ENCODE results near the gene ORC6. TPM values are rescaled to one million over a fixed set of nuclear protein-coding genes. Genes with fewer than 3 reads are reported as not detected.

ORC6 gene
- total RNA-seq, 2 donors from 2014 or later, result 3.0 to 8.6 TPM

- intact Hi-C loops (cut with DNase I, micrococcal nuclease), result loop anchor here in 1 of 2 donors (10.0 kb wide), 2 partner anchors 91 to 131 kb away; no protein-coding TSS in a partner anchor
- ATAC-seq, result no peak
Measured at GRCh38 chr16:46693598-46693997, 4.1 kb downstream of the ORC6 start.

DNA sequence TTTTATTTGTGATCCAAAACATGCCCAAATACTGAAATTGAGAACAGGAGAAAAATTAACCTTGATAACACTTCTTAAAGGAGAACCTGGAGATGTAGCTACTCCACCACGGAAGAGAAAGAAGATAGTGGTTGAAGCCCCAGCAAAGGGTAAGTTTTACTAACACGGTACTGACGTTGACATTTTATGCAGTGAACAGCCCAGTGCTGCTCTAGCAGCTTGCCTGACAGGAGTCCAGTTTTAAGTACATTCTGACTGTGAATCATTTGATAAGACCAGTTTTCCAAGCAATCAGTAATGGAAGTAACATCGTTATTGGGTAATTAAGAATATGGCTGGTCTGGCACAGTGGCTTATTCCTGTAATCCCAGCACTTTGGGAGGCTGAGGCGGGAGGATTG is 6.5 kb downstream of the ORC6 start:
- intact Hi-C loops (cut with DNase I, micrococcal nuclease), result loop anchor here in 1 of 2 donors (10.0 kb wide), 2 partner anchors 89 to 129 kb away; no protein-coding TSS in a partner anchor
- no peak for DNase-seq
- ATAC-seq, result no peak

More at GRCh38 chr16:46693598-46693997, 4.1 kb downstream of the ORC6 start:
- DNase-seq, result no peak

- no peak for ATAC-seq
- intact Hi-C loops (cut with DNase I, micrococcal nuclease), result loop anchor here in 1 of 2 donors (10.0 kb wide), 2 partner anchors 88 to 128 kb away; no protein-coding TSS in a partner anchor
Measured at GRCh38 chr16:46696957-46697356, 7.5 kb downstream of the ORC6 start.

GRCh38 chr16:46700048-46700447 is 10.6 kb downstream of the ORC6 start:
- no peak for ATAC-seq
- intact Hi-C loops (cut with DNase I, micrococcal nuclease), result no loop called here
- DNase-seq, result no peak

More at GRCh38 chr16:46696957-46697356, 7.5 kb downstream of the ORC6 start:
- DNase-seq, result no peak

- intact Hi-C loops (cut with DNase I, micrococcal nuclease), result no loop called here
- ATAC-seq (no peak), DNase-seq (no peak)
Measured at GRCh38 chr16:46701615-46702014, 12.2 kb downstream of the ORC6 start.

GRCh38 chr16:46702030-46702429 is 12.6 kb downstream of the ORC6 start:
- DNase-seq, result no peak
- ATAC-seq, result no peak
- intact Hi-C loops (cut with DNase I, micrococcal nuclease), result no loop called here

GRCh38 chr16:46706642-46707041 is 17.2 kb downstream of the ORC6 start:
- ATAC-seq, result no peak
- no peak for DNase-seq
- intact Hi-C loops (cut with DNase I, micrococcal nuclease), result no loop called here

DNA sequence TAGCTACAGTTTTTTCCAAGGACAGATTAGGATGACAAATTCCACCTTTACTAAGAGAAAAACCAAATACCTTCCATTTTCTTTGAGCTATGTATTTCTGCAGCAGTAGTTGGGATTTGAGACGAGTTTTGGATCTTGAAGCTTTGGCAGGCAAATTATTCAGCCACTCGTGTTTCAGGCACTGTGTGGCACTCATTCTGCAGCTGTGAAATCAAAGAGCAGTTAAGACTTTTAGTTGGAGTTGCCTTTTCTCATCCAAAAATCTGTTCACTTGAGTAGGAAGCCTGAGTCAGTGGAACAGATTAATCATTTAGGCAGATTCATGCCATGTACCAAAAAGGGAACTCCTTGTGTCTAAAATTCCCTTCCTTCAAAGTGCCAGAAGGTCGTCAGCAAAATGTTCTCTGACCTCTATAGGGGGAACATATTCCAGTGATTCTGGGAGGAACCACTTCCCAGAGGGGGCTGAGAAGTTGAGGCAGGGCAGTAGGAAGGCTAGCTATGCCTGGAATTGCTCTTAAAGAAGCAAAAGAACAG is 20.1 kb downstream of the ORC6 start:
- DNase-seq, result no peak
- ATAC-seq, result no peak
- intact Hi-C loops (cut with DNase I, micrococcal nuclease), result no loop called here

DNA sequence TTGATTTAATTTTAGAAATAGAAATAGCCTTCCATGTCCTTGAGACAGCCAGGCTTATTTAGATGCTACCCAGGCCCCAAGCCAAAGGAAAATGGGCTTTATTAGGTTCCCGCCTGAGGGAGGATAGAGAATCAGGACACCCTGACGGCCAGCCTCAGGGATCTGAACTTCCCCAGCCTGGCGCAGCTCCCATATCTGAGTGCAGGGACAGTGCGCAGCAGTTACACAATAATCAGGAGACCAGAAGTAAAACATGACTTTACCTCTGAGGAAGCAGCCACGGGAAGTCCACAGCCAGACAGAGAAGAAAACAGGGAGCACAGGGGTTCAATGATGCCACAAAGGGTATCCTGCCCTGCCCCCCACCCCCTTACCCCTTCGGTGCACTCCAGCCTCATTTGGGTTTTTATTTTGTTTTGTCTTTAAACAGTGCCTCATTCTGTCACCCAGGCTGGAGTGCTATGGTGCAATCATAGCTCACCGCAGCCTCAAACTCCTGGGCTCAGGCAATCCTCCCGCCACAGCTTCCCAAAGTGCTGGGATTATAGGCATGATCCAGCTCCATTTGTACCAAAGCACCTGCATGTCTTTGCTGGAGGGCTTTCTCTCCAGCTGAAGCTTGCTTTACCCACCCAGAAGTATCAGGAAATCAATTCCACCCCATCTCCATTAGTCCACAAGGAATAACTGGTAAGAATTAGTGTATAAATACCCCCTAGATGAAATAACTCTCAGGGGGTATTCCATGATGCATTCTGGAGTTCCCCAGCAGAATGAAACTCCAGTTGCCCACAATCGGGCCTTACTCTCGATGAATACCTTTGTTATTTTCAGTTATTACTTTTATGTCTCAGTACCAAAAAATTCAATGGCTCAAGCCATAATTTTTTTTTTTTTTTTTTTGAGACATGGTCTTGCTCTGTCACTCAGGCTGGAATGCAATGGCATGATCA is 21.9 kb downstream of the ORC6 start:
- DNase-seq, result no peak
- ATAC-seq, result no peak
- intact Hi-C loops (cut with DNase I, micrococcal nuclease), result no loop called here

DNA sequence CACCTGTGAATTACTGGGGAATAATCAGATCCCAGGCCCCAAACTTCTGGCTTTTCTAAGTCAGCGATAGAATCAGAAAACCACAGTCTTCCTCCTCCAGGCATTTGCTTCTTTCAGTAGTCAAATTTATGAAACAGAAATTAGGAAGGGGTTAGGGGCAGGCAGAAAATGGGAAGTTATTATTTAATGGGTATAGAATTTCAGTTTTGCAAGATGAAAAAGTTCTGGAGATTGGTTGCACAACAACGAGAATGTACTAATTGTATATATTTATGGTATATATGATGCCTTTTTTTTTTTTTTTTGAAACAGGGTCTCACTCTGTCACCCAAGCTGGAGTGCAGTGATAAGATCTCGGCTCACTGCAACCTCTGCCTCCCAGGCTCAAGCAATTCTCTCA is 23.5 kb downstream of the ORC6 start:
- ATAC-seq, result no peak
- intact Hi-C loops (cut with DNase I, micrococcal nuclease), result no loop called here
- no peak for DNase-seq

- DNase-seq (no peak), ATAC-seq (no peak)
- intact Hi-C loops (cut with DNase I, micrococcal nuclease), result no loop called here
Measured at GRCh38 chr16:46713634-46714033, 24.2 kb downstream of the ORC6 start.

GRCh38 chr16:46714797-46715591 is 25.5 kb downstream of the ORC6 start:
- ATAC-seq, result no peak

DNA sequence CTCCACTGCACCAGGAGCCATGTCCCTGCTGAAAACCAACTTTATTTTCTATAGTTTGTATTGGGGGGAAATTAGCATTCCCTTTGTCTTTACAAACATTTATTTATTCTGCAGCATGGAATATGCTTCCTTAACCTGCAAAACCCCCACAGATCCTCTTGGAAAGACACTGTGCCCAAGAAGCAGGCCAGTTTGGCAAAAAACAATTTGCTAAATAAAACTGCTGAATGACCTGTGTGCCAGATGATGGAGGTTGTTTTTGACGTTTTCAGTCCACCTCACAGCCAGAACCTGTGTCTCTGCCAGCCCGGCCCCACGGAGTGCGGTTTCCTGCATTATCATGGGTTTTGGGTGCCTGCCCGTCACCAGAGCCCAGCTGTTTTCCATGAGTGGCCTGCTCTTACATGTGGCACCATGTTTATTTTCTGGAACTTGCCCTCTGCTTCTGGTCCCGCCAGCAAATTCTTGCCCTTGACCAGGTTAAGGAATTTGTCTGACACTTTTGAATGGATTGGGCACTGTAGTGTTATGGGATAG is 26.4 kb downstream of the ORC6 start:
- intact Hi-C loops (cut with DNase I, micrococcal nuclease), result no loop called here
- DNase-seq (no peak), ATAC-seq (no peak)

More at GRCh38 chr16:46714797-46715591, 25.5 kb downstream of the ORC6 start:
- intact Hi-C loops (cut with DNase I, micrococcal nuclease), result no loop called here
- DNase-seq, result no peak

DNA sequence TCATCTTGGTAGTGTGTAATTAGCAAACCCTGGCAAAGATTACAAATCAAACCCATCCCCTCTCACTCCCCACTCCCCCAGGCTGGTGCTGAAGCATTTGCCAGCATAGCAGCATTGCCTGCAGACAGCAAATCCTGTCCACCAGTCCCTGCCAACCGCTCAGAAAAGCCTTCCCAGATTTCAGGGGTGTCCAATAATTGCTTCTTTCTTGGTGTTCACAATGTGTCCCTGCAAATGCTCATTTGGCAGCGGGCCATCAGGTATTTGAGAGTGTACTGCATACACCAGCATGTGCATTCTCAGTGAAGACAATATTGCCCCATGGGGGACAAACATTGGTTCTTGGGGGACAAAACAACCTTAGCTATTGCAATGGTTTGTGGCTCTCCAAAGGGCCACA is 28.2 kb downstream of the ORC6 start:
- intact Hi-C loops (cut with DNase I, micrococcal nuclease), result no loop called here
- DNase-seq, result no peak
- no peak for ATAC-seq

DNA sequence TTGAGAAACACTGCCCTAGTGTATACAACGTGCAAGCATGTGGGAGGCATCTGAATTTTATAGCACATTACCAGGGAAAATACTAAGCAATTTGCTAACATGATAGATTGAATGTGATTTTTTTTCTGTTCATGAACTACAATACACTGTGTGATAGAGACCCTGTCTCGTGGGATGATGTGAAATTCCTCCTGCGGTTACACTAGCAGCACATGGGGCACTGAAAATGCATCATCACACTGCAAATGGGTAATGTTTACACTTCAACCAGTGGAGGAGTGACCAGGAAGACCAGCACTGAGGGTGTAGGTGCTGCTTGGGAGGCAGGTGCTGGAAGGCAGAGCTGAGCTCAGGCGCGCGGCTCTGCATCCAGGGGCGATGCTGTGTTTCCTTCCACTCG is 28.8 kb downstream of the ORC6 start:
- intact Hi-C loops (cut with DNase I, micrococcal nuclease), result no loop called here
- ATAC-seq (no peak), DNase-seq (no peak)

DNA sequence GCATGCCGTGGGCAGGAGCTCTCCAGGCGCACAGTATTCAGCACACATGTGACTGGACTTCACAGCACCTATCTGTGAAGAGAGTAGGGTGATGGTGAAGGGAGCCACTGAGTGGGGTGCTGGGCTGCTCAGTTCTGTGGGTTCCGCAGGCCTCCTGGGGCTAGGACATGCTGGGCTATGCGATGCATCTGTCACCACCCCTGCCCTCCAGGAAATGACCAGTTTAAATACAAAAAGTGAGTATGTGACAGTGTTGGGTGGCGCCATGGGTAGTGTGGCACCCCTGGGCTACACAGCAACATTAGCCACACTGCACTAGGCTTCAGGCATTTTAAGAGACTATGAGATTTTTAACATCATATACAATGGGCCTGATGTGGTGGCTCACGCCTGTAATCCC is 30.1 kb downstream of the ORC6 start:
- DNase-seq (no peak), ATAC-seq (no peak)
- intact Hi-C loops (cut with DNase I, micrococcal nuclease), result no loop called here

DNA sequence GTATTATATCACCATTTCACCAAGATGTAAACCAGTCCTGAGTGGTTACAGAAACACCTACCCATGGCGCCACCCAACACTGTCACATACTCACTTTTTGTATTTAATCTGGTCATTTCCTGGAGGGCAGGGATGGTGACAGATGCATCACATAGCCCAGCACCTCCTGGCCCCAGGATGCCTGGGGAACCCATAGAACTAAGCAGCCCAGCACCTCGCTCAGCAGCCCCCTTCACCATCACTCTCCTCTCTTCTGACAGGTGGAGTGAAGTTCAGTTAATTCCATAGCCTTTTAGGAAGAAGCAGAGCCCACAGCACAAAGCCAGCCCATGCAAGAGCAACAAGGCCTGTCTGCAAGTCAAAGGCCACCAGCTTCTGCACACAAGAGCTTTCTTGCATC is 31.2 kb downstream of the ORC6 start:
- intact Hi-C loops (cut with DNase I, micrococcal nuclease), result no loop called here
- ATAC-seq, result no peak

DNA sequence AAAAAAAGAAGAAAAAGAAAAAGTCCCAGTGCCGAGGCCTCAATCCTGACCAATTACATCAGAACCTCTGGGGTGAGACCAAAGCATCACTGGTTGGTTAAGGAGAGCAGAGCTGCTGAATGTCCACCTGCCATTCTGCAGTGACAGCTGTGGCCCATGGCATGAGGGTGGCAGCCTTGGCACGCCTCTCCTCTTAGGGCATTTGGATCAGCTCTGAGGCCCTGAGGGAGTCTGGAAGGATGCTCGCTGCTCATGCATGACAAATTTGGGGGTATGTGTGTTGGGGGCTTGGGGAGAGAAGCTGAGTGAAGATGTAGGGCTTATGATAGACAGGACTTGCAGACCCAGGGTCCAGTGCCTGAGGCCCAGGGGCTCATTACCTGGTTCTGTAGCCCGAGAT is 32.4 kb downstream of the ORC6 start:
- no peak for ATAC-seq
- no peak for DNase-seq
- intact Hi-C loops (cut with DNase I, micrococcal nuclease), result no loop called here

More for the DNA sequence above, 31.2 kb downstream of the ORC6 start:
- no peak for DNase-seq

GRCh38 chr16:46727184-46727583 is 37.7 kb downstream of the ORC6 start:
- DNase-seq (no peak), ATAC-seq (no peak)
- intact Hi-C loops (cut with DNase I, micrococcal nuclease), result no loop called here
